ENCODE data around the gene ZNF708. TPM values are rescaled to one million over a fixed set of nuclear protein-coding genes. Genes with fewer than 3 reads are reported as not detected.
A peak's percentile ranks its signal among the peaks of the same experiment; 100 is the strongest.

ZNF708 gene
- total and polyA plus RNA-seq, 9 of the 15 experiments (the other 6 are each of a cell fraction or from before 2014, with no cell fraction given) = 2.9 to 11.9 (median 6.7) TPM

DNA sequence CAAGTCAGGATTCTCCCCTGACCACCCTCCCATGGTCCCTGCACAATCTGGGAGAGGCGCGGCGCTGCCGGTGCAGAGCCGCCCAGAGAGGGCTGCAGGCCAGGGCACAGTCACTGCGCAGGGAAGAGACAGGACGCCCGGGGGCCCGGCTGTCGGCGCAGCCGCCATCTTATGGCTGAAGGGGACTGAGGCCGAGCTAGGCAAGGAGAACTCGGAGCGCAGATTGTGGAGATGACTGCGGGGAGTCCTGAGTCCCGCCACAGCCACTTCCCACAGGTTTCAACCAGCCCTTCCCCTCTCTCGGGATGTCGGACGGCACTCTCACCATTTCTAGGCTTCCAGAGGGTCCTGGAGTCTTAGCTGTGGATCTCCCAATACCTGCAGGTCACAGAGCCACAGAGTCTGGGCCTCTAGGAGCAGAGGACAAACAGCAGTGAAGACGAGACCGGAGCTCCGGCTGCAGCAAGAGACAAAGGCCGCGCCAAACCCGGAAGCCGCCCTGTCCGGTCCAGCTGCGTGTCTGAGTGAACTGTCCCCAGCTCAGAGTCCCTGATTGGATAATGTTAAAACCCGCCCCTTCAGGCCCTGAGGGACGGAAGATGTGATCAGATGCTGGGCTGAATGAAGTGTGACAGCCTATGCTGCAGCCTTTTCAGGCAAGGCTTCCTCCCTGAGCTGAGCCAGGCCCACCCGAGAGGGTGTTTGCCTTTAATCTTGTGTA, at the start of gene ZNF708 (continued):
- TF ChIP-seq FOXK1 (CRISPR knock-in tag; IDR thresholded peaks at IDR 0.05; ENCODE audit: borderline replicate concordance) (no peak), ZNF263 (CRISPR knock-in tag; IDR thresholded peaks at IDR 0.05; ENCODE audit: borderline replicate concordance) (no peak), COPS2 (conservative IDR thresholded peaks at IDR 0.05) (no peak), RHOXF2B (CRISPR knock-in tag; conservative IDR thresholded peaks at IDR 0.05) (no peak), SRSF3 (IDR thresholded peaks at IDR 0.05; ENCODE audit: insufficient read depth, low read length) (no peak), NCOA2 (IDR thresholded peaks at IDR 0.05; ENCODE audit: partially characterized antibody in 2 of 2) (no peak), HLTF (IDR thresholded peaks at IDR 0.05) (no peak), SIN3B (IDR thresholded peaks at IDR 0.05; ENCODE audit: low read depth) (no peak), CEBPG (CRISPR knock-in tag; IDR thresholded peaks at IDR 0.05) (no peak), CEBPG (tag; conservative IDR thresholded peaks at IDR 0.05 in 1 of 2, IDR thresholded peaks at IDR 0.05 in 1 of 2) (no peak), CBFB (CRISPR knock-in tag; IDR thresholded peaks at IDR 0.05) (no peak), SRSF1 (IDR thresholded peaks at IDR 0.05; ENCODE audit: low read depth, low read length) (0 out of 2 replicates have a peak, but pooled peaks have one; percentile 50), ZNF695 (CRISPR knock-in tag; IDR thresholded peaks at IDR 0.05) (no peak), PHF20 (IDR thresholded peaks at IDR 0.05; ENCODE audit: partially characterized antibody) (peak; percentile 86), HDAC1 (IDR thresholded peaks at IDR 0.05) (0 out of 4 replicates have a peak, but pooled peaks of 1 of the 2 experiments have one; percentile 22), MAX (CRISPR knock-in tag; IDR thresholded peaks at IDR 0.05) (no peak), KAT7 (CRISPR knock-in tag; IDR thresholded peaks at IDR 0.05; ENCODE audit: borderline replicate concordance) (no peak), HDAC3 (IDR thresholded peaks at IDR 0.05; ENCODE audit: borderline replicate concordance, partially characterized antibody) (no peak), FOSL1 (tag; conservative IDR thresholded peaks at IDR 0.05) (no peak), ETV6 (IDR thresholded peaks at IDR 0.05; ENCODE audit: borderline replicate concordance in 1 of 2, low read depth in 2 of 2, low read length in 1 of 2) (no peak), ETV6 (CRISPR knock-in tag; IDR thresholded peaks at IDR 0.05; ENCODE audit: borderline replicate concordance) (no peak), CHD1 (IDR thresholded peaks at IDR 0.05; ENCODE audit: low read length) (no peak), MED1 (CRISPR knock-in tag; IDR thresholded peaks at IDR 0.05; ENCODE audit: borderline replicate concordance) (no peak), MECOM (CRISPR knock-in tag; IDR thresholded peaks at IDR 0.05) (no peak), ZNF699 (CRISPR knock-in tag; IDR thresholded peaks at IDR 0.05; ENCODE audit: insufficient replicate concordance) (no peak), OTX1 (CRISPR knock-in tag; IDR thresholded peaks at IDR 0.05) (no peak), KLF1 (tag; IDR thresholded peaks at IDR 0.05) (no peak), ZNF668 (CRISPR knock-in tag; IDR thresholded peaks at IDR 0.05) (no peak), RBM34 (IDR thresholded peaks at IDR 0.05; ENCODE audit: borderline replicate concordance, insufficient read depth, low read length) (no peak), HSF4 (CRISPR knock-in tag; IDR thresholded peaks at IDR 0.05; ENCODE audit: borderline replicate concordance) (no peak)
- TF ChIP-seq, protein P1, sequence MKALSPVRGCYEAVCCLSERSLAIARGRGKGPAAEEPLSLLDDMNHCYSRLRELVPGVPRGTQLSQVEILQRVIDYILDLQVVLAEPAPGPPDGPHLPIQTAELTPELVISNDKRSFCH (CRISPR knock-in tag; IDR thresholded peaks at IDR 0.05) = no peak
- TF ChIP-seq, protein P1 (tag; IDR thresholded peaks at IDR 0.05) = 0 out of 2 replicates have a peak, but pooled peaks have one; percentile 43

All from K562 (cell line).